Activated CD4-positive, alpha-beta T cell treated with anti-CD3 and anti-CD28 coated beads, Interleukin-2, Interleukin-6, amounts not matched to agents 100 ng/mL and 50 ng/mL, durations not matched to agents 16 hours and 8 hours (primary cell): ENCODE measurements around the gene ZNF558.

Source experiments
- DNase-seq: peaks from one replicate; pipeline ENCODE4 v3.0.0-alpha.2; 2020

ZNF558 gene

GRCh38 chr19:8832132-8833021 lies at the start of gene ZNF558, which contains the start of gene MBD3L1:
Gene ZNF558 (minus strand): TSS chr19:8832304. CDS start chr19:8822659, 9,645 bp downstream.
Gene MBD3L1 (plus strand): TSS chr19:8832377. CDS start chr19:8842679, 10,302 bp downstream.
- peak; percentile 97 for DNase-seq

DNA sequence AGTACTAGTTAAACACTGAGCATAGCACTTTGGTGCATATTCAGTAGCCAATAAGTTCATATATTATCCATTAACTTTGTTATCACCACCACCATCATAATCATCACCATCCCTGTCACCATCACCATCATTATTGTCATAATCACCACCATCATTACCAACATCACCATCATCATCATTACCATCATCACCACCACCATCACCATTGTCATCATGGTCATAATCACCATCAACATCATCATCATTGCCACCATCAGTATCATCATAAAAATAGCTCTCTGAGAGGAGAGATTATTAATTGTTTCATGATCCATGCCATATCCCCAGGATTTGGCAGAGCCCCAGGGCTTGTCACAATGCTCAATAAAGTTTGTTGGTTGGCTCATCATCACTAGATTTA lies 49.4 kb upstream of the ZNF558 start:
- no peak for DNase-seq

GRCh38 chr19:8880868-8881488 lies 48.9 kb upstream of the ZNF558 start:
- no peak for DNase-seq

DNA sequence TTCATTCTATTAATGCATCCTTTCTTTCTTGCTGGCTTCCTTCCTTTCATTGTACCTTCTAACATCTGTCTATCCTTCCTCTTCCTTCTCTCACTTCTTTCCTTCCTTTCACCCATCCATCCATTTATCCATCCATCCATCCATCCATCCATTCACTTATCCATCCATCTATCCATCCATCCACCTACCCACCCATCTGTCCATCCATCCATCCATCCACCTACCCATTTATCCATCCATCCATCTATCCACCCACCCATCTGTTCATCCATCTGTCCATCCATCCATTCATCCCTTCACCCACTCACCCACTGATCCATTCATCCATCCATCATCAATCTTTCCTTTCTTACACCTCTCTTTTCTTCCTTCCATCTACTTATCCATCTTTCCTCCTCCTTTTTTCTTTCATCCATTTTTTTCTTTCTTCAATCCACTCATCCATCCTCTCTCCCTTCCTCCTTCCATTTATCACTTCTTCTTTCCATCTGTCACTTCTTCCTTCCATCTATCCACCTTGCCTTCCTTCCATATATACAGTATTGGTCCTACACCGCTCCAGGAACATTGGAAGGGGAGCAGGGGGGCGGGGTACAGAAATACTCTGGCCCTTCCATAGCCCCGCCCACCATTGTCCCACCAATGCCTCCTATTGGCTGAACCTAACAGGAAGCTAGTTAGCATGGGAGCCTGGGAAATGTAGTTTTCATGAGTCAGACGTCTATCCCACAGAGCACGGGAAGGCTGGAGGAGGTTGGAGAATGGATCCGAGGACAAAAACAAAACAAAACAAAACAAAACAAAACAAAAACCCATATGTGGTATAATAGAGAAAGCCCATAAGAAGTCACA lies 46.0 kb upstream of the ZNF558 start:
- no peak for DNase-seq

GRCh38 chr19:8866344-8866743 lies 34.2 kb upstream of the ZNF558 start:
- no peak for DNase-seq

DNA sequence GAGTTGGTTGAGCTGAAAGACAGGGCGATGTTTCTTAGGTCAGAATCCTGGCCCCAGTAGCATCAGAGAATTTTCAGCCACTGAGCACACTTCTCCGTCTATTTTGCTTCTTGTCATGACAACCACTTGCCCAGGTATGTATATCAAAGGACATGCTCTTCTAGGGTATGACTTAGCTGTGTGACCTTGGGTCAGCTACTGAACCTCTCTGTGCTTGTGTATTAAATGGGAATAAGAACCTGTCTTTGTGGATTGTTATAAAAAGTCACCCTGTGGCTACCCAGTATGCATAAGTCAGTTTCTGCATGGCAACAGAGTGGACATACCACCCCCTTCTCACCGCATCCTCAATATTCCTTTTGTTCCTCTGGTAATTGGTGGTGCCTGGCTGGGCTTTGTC lies 26.2 kb upstream of the ZNF558 start:
- no peak for DNase-seq

DNA sequence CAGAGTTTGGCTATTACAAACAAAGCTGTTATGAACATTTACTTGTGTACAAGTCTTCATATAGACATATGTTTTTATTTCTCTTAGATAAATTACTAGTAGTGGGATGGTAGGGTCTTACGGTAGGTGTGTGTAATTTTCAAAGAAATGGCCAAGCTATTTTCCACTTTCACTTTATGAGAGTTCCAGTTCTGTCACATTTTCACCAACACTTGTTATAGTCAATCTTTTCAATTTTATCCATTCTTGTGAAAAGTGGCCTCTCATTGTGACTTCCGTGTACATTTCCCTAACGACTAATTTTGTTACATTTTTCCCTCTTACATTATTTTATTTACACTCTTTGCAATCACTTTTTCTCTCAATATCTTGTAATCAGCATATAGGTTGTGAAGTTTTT lies 18.4 kb upstream of the ZNF558 start:
- no peak for DNase-seq

DNA sequence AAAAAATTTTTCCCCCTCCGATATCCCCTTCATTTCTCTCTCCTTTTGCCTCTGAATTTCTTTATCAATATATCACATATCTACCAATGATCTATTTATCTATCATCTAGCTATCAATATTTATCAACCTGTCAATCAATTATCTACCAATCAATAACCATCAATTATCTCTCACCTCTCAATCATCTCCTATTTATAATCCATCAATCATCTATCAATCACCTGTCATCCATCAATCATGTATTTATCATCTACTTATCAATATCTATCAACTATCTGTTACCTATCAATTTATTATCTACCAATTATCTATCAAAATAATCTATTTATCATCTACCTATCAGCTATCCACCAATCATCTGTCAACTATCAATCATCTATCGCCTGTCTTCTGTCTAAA lies 17.1 kb upstream of the ZNF558 start:
- no peak for DNase-seq

DNA sequence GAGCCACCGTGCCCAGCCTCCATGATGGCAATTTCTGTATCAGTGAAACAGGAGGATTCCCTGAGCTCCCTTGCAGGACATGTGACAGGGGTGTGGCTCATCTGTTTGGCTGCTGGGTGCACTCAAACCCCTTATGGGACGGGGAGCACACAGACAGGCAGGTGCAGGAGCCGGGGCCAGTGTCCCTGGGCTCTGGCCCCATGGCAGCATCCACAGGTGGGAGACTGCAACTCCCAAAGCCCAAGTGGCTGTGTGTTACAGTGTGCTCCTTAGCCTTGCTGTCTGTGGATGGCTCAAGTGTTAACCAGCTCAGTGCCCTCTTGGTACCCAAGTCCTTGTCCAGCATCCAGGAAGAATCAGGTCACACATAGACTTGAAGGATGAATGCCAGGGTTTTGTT lies 14.7 kb upstream of the ZNF558 start:
- DNase-seq: no peak

GRCh38 chr19:8840708-8841107 lies 8.6 kb upstream of the ZNF558 start:
- no peak for DNase-seq

- no peak for DNase-seq
Observed at GRCh38 chr19:8835877-8836276, 3.8 kb upstream of the ZNF558 start.

GRCh38 chr19:8835446-8835845 lies 3.3 kb upstream of the ZNF558 start:
- no peak for DNase-seq

DNA sequence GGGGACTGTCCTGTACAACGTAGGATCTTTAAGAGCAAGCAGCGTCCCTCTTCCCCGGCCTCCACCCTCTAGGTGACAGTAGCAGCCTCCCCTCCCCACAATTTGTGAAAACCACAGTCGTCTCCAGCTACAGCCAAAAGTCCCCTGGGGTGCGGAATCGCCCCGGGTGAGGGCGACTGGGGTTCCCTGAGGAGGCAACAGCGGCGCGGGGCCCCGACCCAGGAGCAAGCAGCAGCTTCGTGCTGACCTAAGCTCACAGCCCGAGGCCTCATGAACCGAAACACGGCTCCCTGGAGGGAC lies 322 bp downstream of the ZNF558 start:
- DNase-seq: no peak

DNA sequence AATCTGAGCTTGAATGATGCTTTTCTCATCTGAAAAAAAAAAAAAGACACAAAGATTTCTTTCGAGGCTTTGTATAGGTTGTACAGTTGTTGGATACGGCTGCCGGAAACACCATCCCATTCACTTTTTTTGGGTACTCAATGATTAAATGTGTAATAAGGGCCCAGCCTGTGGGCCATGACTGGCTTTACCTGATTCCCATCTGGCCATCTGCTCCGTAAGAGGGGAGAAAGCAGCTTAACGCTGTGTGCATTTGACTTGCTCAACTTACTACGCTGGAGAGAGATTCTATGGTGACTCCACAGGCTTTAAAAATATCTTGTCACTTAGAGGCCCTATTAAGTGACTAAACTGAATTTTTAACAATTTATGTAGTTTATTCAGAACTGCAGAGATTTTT lies 731 bp downstream of the ZNF558 start:
- DNase-seq: no peak

DNA sequence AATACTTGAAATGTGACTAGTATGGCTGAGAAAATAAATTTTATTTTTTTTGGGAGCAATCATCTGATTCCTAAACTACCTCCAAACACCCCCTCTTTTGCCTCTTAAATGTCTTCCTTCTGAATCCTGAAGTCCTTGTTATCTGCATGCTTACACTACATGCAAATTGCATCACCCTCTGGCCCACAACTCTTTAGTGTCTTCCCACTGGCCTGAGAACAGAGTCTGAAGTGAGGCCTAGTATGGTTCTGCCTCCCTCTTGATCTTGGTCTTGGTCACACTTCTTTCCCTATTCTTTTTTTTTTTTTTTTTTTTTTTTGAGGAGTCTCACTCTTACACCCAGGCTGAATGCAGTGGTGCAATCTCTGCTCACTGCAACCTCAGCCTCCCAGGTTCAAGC lies 4.8 kb downstream of the ZNF558 start:
- no peak for DNase-seq

DNA sequence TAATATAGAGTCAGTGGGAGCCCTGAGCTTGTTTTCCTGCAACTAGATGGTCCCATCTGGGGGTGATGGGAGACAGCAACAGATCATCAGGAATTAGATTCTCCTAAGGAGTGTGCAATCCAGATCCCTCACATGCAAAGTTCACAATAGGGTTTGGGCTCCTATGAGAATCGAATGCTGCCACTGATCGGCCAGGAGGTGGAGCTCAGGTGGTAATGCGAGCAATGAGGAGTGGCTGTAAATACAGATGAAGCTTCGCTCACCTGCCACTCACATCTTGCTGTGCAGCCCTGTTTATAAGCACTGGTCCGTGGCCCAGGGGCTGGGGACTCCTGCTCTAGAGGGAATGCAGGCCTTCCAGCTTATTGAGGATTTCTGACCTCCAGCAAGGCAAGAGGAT lies 5.7 kb downstream of the ZNF558 start:
- DNase-seq: no peak

- DNase-seq: no peak
Observed at GRCh38 chr19:8821748-8822241, 10.3 kb downstream of the ZNF558 start.

DNA sequence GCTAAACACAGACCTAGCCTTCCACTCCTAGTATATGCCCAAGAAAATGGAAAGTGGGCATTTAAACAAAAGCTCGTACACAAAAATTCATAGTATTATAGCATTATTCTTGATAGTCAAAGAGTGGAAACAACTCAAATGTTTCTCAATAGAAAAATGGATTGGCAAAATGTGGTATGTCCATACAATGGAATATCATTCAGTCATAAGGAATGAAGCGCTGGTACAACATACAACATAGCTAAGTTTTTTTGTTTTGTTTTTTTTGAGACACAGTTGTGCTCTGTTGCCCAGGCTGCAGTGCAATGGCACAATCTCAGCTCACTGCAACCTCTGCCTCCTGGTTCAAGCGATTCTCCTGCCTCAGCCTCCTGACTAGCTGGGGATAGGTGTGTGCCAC lies 11.9 kb downstream of the ZNF558 start:
- no peak for DNase-seq

DNA sequence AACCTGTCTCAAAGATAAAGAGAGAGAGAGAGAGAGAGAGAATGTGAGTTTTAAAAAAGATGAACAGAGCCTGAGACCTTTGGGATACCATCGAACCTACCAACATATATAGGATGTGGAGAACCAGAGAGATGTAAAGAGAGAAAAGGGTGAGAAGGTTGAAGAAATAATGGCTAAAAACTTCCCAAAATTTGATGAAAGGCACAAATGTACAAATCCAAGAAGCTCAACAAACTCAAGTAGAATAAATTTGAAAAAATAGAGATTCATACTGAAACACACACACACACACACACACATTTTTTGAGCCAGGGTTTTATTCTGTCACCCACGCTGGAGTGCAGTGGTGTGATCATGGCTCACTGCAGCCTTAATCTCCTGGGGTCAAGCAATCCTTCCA lies 16.3 kb downstream of the ZNF558 start:
- DNase-seq: no peak

DNA sequence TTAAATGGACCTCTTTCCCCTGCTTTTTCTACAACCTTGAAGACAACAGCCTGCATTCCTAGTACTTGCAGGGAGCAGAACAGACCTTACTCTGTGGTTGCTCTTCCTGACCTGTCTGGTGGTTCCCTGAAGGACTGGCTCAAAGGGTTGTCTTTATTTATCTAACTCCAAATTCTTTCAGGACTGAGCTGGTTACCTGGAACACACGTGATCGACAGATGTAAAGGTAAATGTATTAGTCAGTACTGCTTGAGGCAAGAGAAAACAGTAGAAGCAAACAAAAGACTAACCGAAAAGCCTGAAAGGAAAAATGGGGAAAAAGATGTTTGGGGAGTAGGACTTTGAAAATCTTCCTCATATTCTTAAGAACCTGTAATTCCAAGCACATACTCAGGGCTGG lies 17.9 kb downstream of the ZNF558 start:
- DNase-seq: no peak

DNA sequence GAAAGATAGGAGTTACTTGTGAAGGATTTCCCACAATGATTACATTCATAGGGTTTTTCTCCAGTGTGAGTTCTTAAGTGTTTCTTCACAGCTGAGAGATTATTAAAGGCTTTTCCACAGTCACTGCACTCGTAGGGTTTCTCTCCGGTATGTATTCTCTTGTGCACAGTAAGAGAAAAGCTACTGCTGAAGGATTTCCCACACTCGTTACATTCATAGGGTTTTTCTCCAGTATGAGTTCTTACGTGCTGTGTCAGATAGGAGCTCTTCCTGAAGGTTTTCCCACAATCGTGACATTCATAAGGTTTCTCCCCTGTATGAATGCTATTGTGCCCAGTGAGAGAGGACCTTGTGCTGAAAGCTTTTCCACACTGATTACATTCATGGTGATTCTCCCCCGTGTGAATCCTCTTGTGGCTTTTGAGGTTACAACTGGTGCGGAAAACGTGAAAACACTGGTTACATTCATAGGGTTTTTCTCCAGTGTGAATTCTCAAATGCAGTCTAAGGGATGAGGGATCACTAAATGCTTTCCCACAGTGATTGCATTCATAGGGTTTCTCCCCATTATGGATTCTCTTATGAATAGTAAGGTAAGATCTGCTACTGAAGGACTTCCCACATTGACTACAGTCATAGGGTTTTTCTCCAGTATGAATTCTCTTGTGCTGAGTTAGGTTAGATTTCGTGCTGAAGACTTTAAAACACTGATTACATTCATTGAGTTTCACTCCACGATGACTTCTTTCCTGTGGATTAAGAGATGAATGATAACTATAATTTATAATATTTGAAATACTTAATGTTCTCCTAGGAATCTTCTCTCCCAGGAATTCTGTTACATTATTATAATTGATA lies 20.6 kb downstream of the ZNF558 start:
- DNase-seq: no peak

- no peak for DNase-seq
Observed at GRCh38 chr19:8806661-8807060, 25.4 kb downstream of the ZNF558 start.

DNA sequence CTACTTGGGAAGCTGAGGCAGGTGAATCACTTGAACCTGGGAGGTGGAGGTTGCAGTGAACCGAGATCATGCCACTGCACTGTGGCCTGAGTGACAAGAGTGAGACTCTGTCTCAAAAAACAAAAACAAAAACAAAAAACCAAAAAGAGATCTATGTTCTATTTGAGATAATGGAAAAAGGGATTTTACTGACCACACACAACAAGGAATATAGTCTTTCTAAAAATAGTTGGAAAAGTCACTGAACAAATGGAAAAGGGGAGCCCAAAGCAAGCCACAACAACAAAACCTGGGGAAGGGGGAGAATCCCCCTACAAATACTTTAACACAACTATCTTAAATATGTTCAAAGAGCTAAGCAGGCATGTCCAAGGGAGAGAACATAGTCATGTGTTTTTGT lies 37.3 kb downstream of the ZNF558 start:
- no peak for DNase-seq
